GM12878 (cell line): Measurements from ENCODE around the gene APOA5. TPM values are rescaled to one million over a fixed set of nuclear protein-coding genes. Genes with fewer than 3 reads are reported as not detected.

Experiments
- ATAC-seq: fragments of 200-7000 bp; cut with Tn5 transposase; 3 replicates; pipeline ENCODE4 v1.9.1; 2020; ENCODE audit warnings: mild to moderate bottlenecking, moderate library complexity
- BruUV-seq: library from RNA; stranded (reverse); fragments of 400-500 nt; replicated peaks from 2 replicates; lab custom pipeline; 2021; lab: Mats Ljungman, UMichigan
- CTCF ChIA-PET: fragments of 300-600 bp; sonication (Branson Sonifier 250); formaldehyde crosslinking; extraction: SDS; loops from one replicate; lab custom pipeline; 2021; ENCODE audit warnings: inconsistent platforms; lab: Yijun Ruan, JAX
- POLR2A ChIA-PET: fragments of 350-600 bp; formaldehyde crosslinking; extraction: SDS; loops from one replicate; lab custom pipeline; 2021; ENCODE audit warnings: inconsistent platforms; lab: Charles Lee
- RAD21 ChIA-PET: fragments of 300-600 bp; sonication (Branson Sonifier 250); formaldehyde crosslinking; loops from one replicate; lab custom pipeline; 2023; ENCODE audit warnings: antibody characterized with exemption; ENCODE audit not compliant: unreplicated experiment; lab: Charles Lee
- SMC1A ChIA-PET: fragments of 300-600 bp; sonication (Branson Sonifier 250); formaldehyde crosslinking; loops from one replicate; lab custom pipeline; 2023; ENCODE audit not compliant: unreplicated experiment, uncharacterized antibody; lab: Charles Lee
- DNase-seq: peaks from one replicate; pipeline ENCODE4 v3.0.0-alpha.2; 2011; ENCODE audit warnings: low read depth, low spot score
- FAIRE-seq: peaks from 3 replicates; lab custom pipeline; 2011; peaks lifted over from hg19 to GRCh38; lab: Jason Lieb, UNC
- H2AFZ ChIP-seq: 2 replicates; pipeline ENCODE4 v1.6.0; 2011; ENCODE audit warnings: low read depth, low read length, control low read depth; ENCODE audit not compliant: control insufficient read depth
- H3K27ac ChIP-seq: 2 replicates; pipeline ENCODE4 v1.5.1; 2011; ENCODE audit warnings: control low read depth; ENCODE audit not compliant: control insufficient read depth, insufficient read depth
- H3K27me3 ChIP-seq, 2 experiments: replicated peaks in 1 of 2; 2 replicates each; pipeline versions ENCODE4 v1.6.0 to v1.6.1; 2011; ENCODE audit warnings: low read length in 1 of 2; ENCODE audit not compliant: control insufficient read depth in 2 of 2, insufficient read depth in 2 of 2
- H3K36me3 ChIP-seq, 2 experiments: 2 replicates each; pipeline ENCODE4 v1.5.1; 2011; ENCODE audit warnings: low read length in 1 of 2; ENCODE audit not compliant: control insufficient read depth in 2 of 2, insufficient read depth in 2 of 2
- H3K4me1 ChIP-seq: 2 replicates; pipeline ENCODE4 v1.6.1; 2011; ENCODE audit warnings: mild to moderate bottlenecking, low read length, moderate library complexity, mixed read lengths; ENCODE audit not compliant: control insufficient read depth, insufficient read depth
- H3K4me2 ChIP-seq: 2 replicates; pipeline ENCODE4 v1.6.0; 2011; ENCODE audit warnings: control low read depth; ENCODE audit not compliant: control insufficient read depth, insufficient read depth
- H3K4me3 ChIP-seq: fragments of 200-600 bp; sonication (generic); 2 replicates; pipeline ENCODE4 v1.5.1; 2016
- H3K79me2 ChIP-seq: 2 replicates; pipeline ENCODE4 v1.6.0; 2011; ENCODE audit warnings: low read length; ENCODE audit not compliant: control insufficient read depth, insufficient read depth
- H3K9ac ChIP-seq: 2 replicates; pipeline ENCODE4 v1.8.0; 2011; ENCODE audit warnings: low read length, control low read depth, mixed read lengths; ENCODE audit not compliant: control insufficient read depth, insufficient read depth
- H3K9me3 ChIP-seq: replicated peaks from 3 replicates; pipeline ENCODE4 v1.5.1; 2011; ENCODE audit warnings: mild to moderate bottlenecking, low read length; ENCODE audit not compliant: control insufficient read depth, insufficient read depth
- H4K20me1 ChIP-seq: 2 replicates; pipeline ENCODE4 v1.6.0; 2011; ENCODE audit not compliant: control insufficient read depth, insufficient read depth
- BCL11A ChIP-seq: IDR thresholded peaks from 2 replicates; pipeline ENCODE4 v1.6.1; 2011; ENCODE audit warnings: low read depth, low read length
- EED ChIP-seq: sonication (generic); IDR thresholded peaks from 2 replicates; pipeline ENCODE4 v1.6.1; 2016; ENCODE audit warnings: antibody characterized with exemption, low read depth
- ETV6 ChIP-seq, 2 experiments: fragments of 450-650 bp in 1 of 2; IDR thresholded peaks in 1 of 2; conservative IDR thresholded peaks in 1 of 2; 2 replicates each; pipeline ENCODE4 v1.6.1; 2014; ENCODE audit warnings: antibody characterized with exemption in 1 of 2, borderline replicate concordance in 1 of 2, low read depth in 1 of 2, mild to moderate bottlenecking in 1 of 2, moderate library complexity in 1 of 2
- FOXK2 ChIP-seq: fragments of 450-650 bp; IDR thresholded peaks from 2 replicates; pipeline ENCODE4 v1.6.1; 2017; ENCODE audit warnings: mild to moderate bottlenecking, moderate library complexity
- FOXM1 ChIP-seq: IDR thresholded peaks from 2 replicates; pipeline ENCODE4 v1.6.1; 2012; ENCODE audit warnings: low read depth, mild to moderate bottlenecking, inconsistent platforms, low read length, moderate library complexity
- IKZF1 ChIP-seq: fragments of 450-650 bp; conservative IDR thresholded peaks from 2 replicates; pipeline ENCODE4 v1.6.1; 2017; ENCODE audit warnings: antibody characterized with exemption, mild to moderate bottlenecking
- IKZF2 ChIP-seq, 2 experiments: fragments of 450-650 bp; IDR thresholded peaks; 2 replicates each; pipeline ENCODE4 v1.6.1; 2017; ENCODE audit warnings: mild to moderate bottlenecking in 2 of 2, moderate library complexity in 2 of 2
- IRF4 ChIP-seq: IDR thresholded peaks from 2 replicates; pipeline ENCODE4 v1.6.1; 2011; ENCODE audit warnings: low read depth, low read length
- NFIC ChIP-seq: IDR thresholded peaks from 2 replicates; pipeline ENCODE4 v1.6.1; 2012; ENCODE audit warnings: low read depth, mild to moderate bottlenecking, inconsistent platforms, low read length, moderate library complexity
- RUNX3 ChIP-seq: IDR thresholded peaks from 2 replicates; pipeline ENCODE4 v1.6.1; 2012; ENCODE audit warnings: low read length, inconsistent platforms
- WGBS: methylation state at CpG from one replicate; pipeline ENCODE4 v1.1.6; 2016; ENCODE audit warnings: low lambda C conversion rate; ENCODE audit not compliant: insufficient replicate concordance, insufficient coverage; ENCODE audit errors: missing lambda C conversion rate; 5-methylcytosine and 5-hydroxymethylcytosine counted together
- in situ Hi-C: fragments of 300-500 bp; cut with MboI; formaldehyde crosslinking; loops from 9 replicates; pipeline ENCODE4 v1.14.3; 2018; ENCODE audit warnings: mixed read lengths
- intact Hi-C: fragments of 100-400 bp; cut with micrococcal nuclease; formaldehyde crosslinking; loops from one replicate; pipeline ENCODE4 v1.14.2; 2022; ENCODE audit not compliant: unreplicated experiment
- polyA plus RNA-seq, 11 experiments: library from polyadenylated mRNA; depleted of rRNA in 4 of 11; unstranded in 6 of 11; stranded (reverse) in 5 of 11; fragments of >200 nt; fragmentation: Nextera tagmentation in 4 of 11; fragmentation: Illumina TruSeq in 1 of 11; extraction: Ambion mirVana in 4 of 11; extraction: Trizol in 1 of 11; gene quantifications; 1 replicate in 1 of 11; 2 replicates in 10 of 11; pipeline versions ENCODE4 v1.2.1 to v1.2.3, GENCODE V29; 2011 to 2016; ENCODE audit warnings: inconsistent platforms in 2 of 11, missing spikeins in 2 of 11, low read depth in 1 of 11
- total RNA-seq, 4 experiments: library from RNA; depleted of rRNA in 3 of 4; stranded (reverse); fragments of >200 nt in 3 of 4; fragmentation: Illumina TruSeq in 1 of 4; extraction: Trizol in 1 of 4; gene quantifications; 2 replicates each; pipeline versions ENCODE4 v1.2.1 to v1.2.3, GENCODE V29; 2013 to 2021

The APOA5 gene
- total and polyA plus RNA-seq, 10 of the 15 experiments (the other 5 are each of a cell fraction or from before 2014, with no cell fraction given), result 0.15 TPM; not detected in 9

DNA sequence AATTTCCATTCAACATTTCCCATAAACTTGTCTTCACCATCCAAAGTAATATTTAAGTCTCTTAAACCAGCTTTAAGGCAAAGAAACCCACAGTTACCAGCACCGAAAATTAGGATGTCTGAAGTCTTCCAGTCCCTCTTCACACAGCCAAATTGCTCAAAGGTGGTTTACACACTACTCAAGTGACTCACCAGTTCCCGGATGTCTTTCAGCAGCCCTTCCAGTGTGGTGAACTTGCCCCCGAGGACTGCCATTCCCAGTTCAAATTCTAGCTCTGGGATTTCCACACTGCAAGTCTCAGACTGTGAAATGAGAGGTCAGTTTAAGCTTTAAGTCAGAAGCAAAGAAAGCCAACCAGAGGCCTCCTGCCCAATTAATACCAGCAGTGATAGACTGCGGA lies 9.0 kb downstream of the APOA5 start:
- peaks cover 16% of the 10 kb centered on the region for H3K79me2 ChIP-seq
- in situ Hi-C loops, result no loop called here
- DNase-seq (no peak), ATAC-seq (peak; percentile 70), FAIRE-seq (no peak)
- peaks cover 8% of the 10 kb centered on the region for H3K4me1 ChIP-seq
- H2AFZ ChIP-seq, result no peak overlapping the region
- H3K4me3 ChIP-seq, result no peak overlapping the region
- ChIA-PET RAD21 (interaction anchor here (0.7 to 1.9 kb wide), 5 partner anchors 8 to 398 kb away, joined by 3 to 6 read pairs (median 4); partner anchors contain the start of genes APOA5 and BUD13), POLR2A (no interaction called here), SMC1A (interaction anchor here (0.9 to 1.8 kb wide), 4 partner anchors 9 to 49 kb away, joined by 3 to 7 read pairs (median 4); no protein-coding TSS in a partner anchor), CTCF (interaction anchor here (0.6 to 2.5 kb wide), 4 partner anchors 10 to 323 kb away, joined by 3 to 10 read pairs (median 8); partner anchors contain the start of gene APOA5)
- H4K20me1 ChIP-seq, result no peaks in the 10 kb centered on the region
- no TSS peak for BruUV-seq
- TF ChIP-seq IKZF1 (peak; percentile 25; the same call in 1 of the 2 replicates), NFIC (peak; percentile 35; the same call in 1 of the 2 replicates), IKZF2 (IDR thresholded peaks at IDR 0.05) (peak; percentile 23 to 36; a peak in 3 of 4 replicates), RUNX3 (peak; percentile 67), FOXM1 (peak; percentile 35; the same call in 1 of the 2 replicates), EED (peak; percentile 50), IRF4 (peak; percentile 70; the same call in 1 of the 2 replicates), FOXK2 (no peak), ETV6 (conservative IDR thresholded peaks at IDR 0.05 in 1 of 2, IDR thresholded peaks at IDR 0.05 in 1 of 2; ENCODE audit: borderline replicate concordance in 1 of 2, low read depth in 1 of 2) (peak in 1 of 2 experiments; percentile 61; a peak in 1 of 4 replicates), BCL11A (no peak)
- H3K36me3 ChIP-seq, result peaks cover 15 to 47% of the 10 kb centered on the region in 2 experiments
- H3K9ac ChIP-seq, result no peak overlapping the region
- intact Hi-C loops, result no loop called here
- 15% methylated on average over 4 of the region's 4 CpGs for WGBS
- H3K9me3 ChIP-seq, result no peaks in the 10 kb centered on the region
- H3K27me3 ChIP-seq, result no peaks in the 10 kb centered on the region
- peak overlapping the region; percentile 67; the same call in 1 of the 2 replicates for H3K4me2 ChIP-seq
- peak overlapping the region; percentile 32; the same call in 1 of the 2 replicates for H3K27ac ChIP-seq
